RPMI8226 (cell line): ENCODE data around the gene VMP1.
"Not testable (repeated sequence)": the region's sequence is repeated elsewhere in the genome, so short reads cannot be mapped to it uniquely, and the experiment has no call there.

ENCODE experiments used
- DNase-seq: peaks from one replicate; pipeline ENCODE4 v3.0.0-alpha.2; 2015

VMP1 gene

DNA sequence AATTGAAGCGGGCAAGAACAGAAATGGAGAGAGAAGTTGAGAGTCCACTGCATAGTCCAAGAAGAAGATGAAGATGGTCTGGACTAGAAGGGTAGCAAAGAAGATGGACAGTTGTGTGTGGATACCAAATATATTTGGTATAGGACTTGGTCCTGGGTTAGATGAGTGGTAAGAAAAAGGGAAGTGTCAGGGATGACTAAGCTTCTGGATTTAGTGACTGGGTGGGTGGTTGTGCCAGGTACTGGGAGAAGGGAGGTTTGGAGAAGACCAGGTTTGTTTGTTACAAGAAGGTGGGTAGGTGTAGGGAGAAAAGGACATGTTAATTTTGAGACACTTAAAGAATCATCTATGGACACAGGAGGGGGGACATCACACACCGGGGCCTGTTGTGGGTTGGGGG is 5.4 kb downstream of the VMP1 start:
- DNase-seq = no peak

DNA sequence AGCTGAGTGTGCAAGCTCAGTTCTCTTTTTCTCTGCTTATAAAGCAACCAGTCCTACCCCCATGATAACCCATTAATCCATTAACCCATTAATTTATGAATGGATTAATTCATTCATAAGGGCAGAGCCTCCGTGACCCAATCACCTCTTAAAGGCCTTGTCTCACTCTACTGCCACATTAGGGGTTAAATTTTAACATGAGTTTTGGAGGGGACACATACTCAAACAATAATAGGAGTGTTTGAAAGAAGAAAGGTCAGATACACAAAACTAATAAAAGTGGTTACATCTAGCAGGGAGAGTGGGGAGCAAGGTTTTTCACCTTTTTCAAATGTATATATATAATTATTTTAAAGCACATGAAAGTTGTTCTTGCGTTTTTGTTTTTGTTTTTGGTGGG is 6.8 kb downstream of the VMP1 start:
- no peak for DNase-seq

DNA sequence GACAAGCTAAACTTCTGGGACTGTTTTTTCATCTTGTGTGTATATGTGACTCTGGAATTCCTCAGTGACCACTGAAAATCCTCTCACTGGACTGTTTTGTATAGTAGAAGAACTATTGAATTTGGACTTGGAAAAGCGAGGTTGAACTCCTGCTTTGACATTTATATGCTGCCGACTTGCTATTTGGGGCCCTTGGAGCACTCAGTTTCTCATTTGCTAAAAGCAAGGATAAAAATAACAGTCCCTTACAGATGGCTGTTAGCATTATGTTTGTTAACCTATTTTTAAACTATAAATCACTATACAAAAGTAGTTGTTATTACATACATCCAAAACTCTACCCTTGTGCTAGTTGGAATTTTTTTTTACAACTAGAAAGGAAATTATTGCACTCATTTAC is 9.0 kb downstream of the VMP1 start:
- no peak for DNase-seq

DNA sequence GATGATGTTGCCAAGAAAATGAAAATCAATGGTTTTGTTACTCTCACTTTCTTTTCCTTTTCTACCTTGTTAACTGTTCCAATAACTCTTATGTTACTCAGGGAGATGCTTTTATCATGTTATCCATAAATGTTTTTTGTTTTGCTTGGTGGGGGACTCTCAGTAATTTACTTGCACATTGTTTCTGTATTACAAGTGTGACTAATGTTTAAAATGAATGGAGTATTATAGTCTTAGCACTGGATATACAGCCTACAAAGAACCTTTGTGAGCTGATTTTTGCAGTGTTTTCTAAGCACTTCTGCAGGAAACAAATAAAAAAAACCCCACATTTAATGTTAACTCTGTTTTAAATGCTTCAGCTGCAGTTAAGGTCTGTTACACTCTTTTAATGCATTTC is 12.1 kb downstream of the VMP1 start:
- no peak for DNase-seq

DNA sequence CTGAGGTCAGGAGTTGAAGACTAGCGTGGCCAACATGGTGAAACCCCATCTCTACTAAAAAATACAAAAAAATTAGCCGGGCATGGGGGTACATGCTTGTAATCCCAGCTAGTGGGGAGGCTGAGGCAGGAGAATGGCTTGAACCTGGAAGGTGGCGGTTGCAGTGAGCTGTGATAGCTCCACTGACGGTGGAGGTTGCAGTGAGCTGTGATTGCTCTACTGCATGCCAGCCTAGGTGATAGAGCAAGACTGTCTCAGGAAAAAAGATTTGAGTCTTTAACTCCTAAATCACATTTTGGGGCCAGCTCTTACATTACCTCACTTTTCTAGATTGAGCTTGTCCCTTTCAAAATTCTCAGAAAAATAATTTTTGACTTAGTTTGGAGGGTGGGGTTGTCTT is 15.2 kb downstream of the VMP1 start:
- no peak for DNase-seq

DNA sequence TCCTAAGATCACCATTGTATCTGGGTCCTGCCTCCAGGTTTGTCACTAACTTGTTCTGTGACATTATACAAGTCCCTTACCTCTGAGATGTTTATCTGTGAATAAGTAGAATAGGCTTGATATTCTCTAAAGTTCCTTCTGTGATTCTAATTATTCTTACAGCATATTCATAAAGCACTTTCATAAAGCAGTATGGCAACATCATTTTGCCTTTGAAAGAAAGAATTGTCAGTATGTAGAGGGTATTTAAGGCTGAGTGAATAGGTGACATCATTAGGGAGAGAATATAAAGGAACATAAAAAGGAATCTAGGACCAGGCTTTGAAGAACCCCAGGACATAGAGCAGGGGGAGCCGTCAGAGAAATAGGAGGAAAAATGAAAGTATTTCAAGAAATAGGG is 15.6 kb downstream of the VMP1 start:
- DNase-seq = no peak

DNA sequence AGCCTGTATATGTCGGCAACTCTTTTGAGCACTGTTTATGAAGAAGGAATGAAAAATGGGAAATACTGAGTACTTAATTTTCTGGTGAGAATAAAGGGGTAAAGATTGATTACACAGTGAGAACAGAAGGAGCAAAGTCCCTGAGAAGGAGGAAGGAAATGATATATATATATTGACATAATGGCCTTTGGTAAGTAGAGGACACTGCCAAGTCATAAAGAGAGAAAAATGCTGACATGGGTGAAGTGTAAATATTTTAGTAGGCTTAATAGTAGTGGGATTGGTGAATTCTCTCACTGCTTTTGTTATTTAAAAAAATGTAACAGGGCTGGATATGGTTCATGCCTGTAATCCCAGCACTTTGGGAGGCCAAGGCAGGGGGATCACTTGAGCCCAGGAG is 16.2 kb downstream of the VMP1 start:
- DNase-seq = no peak

DNA sequence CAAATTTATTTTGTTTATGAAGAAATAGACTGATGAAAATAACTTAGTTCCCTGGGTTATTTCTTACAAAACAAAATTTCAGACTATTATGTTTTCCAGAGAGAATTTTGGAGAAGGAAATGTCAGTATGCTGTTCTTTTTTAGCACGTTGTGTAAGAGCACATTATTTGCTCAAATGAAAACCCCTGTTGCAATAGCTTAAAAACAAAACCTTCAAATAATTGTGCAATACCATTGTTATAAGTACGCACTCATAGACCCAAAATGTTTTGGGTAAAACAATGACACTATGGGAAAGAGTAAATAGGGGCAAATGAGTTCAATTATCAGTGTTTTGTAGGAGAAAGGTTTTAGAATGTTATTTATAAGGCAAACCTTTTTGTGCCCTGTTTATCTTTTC is 18.2 kb downstream of the VMP1 start:
- DNase-seq = no peak

DNA sequence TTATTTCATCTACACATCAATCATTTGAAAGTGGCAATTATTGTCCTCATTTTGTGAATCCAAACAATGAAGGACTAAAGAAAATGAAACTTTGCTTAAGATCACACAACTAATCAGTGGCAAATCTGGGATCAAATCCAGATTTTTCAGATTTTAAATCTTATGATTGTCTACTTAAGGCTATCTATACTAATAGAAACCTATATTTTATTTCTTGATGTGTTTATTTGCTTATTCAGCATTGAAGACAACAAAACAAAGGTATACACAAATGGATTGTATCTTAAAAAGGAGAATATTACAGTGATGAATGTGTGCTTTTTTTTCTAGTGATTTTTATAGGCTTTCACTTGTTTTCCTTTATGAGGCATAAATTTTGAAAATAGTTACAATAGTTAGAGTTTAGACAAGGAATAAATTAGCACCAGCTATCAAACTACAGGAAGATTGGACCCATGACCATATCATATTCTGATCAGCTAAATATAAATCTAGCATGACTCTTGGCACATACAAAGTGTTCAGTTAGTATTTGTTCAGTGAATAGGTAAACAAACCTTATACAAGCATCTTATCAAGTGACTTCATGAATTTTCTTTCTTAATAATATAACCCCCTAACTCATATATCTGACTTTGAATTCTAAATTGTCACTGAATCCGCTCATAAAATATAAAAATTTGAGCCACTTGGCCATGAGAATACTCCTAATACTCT is 20.5 kb downstream of the VMP1 start:
- DNase-seq = no peak

DNA sequence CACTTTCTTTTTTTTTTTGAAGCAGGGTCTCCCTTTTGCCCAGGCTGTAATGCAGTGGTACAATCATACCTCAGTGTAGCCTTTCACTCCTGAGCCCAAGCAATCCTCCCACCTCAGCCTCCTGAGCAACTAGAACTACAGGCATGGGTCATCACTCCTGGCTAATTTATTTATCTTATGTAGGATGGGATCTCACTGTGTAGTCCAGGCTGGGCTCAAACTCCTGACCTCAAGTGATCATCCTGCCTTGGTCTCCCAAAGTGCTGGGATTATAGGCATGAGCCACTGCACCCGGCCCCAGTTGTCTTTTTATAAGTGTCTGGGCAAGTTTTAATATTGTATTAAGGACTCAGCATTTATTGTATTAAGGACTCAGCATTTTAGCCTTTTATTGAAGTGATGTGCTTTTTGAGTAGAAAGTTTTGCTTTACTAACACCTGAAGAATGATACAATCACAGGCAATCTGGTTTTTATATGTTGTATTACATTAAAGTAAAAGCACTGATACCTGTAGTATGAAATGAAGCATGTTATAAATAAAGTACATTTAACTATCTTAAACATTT is 22.9 kb downstream of the VMP1 start:
- DNase-seq = no peak

DNA sequence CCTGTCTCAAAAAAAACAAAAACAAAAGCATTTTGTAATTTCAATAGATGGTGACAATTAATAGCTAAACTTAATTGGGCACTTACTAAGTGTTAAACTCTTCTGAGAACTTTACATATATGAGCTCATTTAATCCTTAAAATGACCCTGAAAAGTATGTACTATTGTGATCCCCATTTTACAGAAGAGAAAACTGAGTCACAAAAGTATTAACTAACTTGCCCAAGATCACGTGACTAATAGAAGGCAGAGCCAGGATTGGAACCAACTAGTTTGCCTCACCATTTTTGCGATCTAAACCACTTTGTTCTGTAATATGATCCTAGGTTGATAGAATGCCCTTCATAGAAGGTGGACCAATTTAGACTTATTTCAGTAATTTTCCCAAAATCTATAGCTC is 26.2 kb downstream of the VMP1 start:
- DNase-seq = no peak

DNA sequence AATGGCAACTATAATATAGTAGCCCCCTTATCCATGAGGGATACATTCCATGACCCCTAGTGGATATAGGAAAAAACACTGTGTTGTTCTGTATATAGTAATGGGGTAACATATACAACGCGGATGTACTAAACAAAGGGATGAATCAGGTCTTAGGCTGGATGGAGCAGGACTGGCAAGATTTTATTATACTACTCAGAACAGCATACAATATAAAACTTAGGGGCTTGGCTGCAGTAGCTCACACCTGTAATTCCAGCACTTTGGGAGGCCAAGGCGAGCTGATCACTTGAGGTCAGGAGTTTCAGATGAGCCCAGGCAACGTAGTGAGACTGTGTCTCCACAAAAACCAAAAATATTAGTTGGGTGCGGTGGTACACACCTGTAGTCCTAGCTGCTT is 26.8 kb downstream of the VMP1 start:
- DNase-seq = no peak

DNA sequence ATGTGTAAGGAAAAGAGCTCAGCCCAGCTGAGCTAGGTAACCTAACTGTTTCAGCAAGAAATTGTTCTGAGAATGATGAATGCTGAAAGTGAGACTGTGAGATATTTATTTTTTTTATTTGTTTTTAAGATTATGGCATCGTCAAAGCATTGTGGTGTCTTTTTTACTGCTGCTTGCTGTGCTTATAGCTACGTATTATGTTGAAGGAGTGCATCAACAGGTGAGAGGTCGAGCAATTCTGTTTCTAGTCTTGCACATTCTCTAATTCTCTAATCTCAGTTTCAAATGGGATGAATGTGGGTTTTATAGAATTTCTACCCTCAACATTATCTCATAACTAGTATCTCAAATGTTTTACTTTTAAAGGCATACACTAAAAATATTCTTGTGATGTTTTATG is 29.9 kb downstream of the VMP1 start:
- DNase-seq = no peak

DNA sequence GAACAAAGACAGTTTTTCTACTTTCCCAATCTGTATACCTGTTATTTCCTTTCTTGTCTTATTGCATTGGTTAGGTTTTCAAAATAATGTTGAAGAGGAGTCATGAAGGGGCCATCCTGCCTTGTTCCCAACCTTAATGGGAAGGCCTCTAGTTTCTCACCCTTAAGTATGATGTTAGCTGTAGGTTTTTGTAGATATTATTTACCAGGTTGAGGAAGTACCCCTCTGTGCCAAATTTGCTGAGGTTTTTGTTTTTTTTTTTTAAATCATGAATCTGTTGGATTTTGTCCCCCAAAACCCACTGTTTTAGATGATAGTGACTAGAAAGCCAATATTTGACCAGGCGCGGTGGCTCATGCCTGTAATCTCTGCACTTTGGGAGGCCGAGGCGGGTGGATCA is 36.4 kb downstream of the VMP1 start:
- no peak for DNase-seq

DNA sequence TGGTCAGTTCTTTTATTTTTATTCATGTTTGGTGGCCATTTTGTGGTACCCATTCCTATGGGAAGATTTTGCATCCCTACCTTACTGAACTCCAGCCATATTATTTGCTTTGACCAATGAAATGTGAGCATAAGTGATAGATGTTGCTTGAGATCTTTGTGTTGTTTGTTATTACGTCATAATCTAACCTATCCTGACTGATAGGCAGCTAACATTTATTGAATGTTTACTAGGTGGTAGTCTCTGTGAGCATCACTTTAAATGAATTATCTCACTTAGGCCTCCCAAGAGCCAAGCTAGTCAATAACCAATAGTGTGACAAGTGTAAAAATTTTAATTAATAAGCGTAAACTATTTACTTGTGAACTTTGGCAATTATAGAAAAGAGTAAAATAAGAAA is 37.6 kb downstream of the VMP1 start:
- no peak for DNase-seq

DNA sequence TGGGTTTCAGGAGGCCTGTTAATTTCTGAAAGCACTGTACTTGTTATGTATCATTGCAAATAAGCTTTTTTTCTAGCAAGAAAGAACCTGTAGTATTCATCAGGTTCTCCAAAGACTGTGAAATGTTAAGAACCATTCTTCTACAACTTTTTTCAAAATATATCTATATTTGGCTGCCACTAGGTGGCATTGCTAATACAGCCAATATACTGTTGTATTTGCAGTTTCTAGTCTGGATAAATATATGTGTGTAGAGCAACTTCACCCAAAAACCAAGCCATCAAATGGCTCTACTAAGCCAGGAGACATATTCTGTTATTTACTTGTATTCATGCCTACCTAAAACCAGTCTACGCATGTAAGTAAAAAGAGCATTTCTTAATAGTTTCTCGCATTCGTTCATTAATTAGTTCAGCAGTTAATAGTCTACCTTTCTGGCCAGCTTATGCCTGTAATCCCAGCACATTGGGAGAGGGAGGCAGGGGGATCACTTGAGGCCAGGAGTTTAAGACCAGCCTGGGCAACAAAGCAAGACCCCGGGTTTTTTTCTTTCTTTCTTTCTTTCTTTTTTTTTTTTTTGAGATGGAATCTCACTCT is 39.5 kb downstream of the VMP1 start:
- peak; percentile 30 for DNase-seq

DNA sequence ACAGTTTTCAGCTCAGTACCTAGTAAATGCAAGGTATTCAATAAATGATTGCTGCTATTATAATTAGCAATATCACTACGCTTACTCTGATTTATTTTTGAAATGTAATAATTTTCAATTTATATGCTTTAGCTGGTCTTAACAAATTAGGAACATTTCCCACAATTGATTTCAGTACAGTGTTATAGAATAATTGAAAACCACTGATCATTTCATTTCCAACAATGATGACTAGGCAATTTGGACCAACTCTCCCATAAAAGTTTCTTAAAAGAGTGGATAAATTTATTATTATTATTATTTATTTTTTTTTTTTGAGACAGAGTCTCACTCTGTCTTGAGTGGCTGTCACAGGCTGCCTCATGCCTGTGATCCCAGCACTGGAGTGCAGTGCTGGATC is 41.1 kb downstream of the VMP1 start:
- DNase-seq = no peak

DNA sequence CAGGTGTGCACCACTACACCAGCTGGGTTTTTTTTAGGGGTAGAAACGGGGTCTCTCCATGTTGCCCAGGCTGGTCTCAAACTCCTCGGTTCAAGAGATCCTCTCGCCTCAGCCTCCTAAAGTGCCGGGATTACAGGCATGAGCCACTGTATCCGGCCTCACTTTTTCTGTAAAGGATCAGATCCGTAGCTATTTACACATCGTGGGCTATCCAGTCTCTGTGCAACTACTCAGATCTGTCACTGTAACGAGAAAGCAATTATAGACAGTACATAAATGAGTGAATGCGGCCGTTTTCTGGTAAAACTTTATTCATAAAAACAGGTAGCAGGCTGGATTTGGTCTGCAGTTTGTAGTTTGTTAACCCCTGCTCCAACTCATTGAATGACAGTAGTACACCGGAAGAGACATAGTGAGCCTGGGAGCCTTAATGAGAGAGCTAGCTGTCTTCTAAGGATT is 44.5 kb downstream of the VMP1 start:
- DNase-seq = no peak

DNA sequence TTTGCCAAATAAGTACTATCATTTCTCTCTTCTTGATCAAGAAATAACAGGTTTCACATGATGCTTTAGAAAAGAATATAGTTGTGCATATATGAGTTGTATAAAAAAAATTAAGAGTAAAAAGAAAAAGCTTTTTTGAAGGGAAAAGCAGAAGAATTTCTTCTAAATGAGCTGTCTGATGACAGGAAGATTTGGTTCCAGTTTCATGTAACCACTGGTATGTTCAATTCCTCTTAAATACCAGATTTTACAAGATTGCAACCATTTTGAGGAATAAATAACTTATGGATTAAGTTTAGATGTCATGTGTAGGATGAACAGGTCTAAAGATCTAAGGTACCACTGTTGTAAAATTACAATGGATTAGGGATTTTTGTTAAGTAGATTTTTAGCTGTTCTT is 45.0 kb downstream of the VMP1 start:
- DNase-seq = no peak

DNA sequence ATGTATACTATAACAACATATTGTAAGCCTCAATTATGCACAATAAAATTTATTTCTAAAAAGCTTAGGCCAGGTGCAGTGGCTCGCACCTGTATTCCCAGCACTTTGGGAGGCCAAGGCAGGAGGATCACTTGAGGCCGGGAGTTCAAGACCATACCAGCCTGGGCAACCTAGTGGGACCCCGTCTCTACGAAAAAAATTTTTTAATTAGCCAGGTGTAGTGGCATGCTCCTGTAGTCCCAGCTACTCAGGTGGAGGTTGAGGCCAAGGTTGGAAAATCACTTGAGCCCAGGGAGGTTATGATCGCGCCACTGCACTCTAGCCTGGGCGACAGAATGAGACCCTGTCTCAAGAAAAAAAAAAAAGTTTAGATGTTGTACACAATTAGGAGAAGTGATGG is 45.5 kb downstream of the VMP1 start:
- no peak for DNase-seq

DNA sequence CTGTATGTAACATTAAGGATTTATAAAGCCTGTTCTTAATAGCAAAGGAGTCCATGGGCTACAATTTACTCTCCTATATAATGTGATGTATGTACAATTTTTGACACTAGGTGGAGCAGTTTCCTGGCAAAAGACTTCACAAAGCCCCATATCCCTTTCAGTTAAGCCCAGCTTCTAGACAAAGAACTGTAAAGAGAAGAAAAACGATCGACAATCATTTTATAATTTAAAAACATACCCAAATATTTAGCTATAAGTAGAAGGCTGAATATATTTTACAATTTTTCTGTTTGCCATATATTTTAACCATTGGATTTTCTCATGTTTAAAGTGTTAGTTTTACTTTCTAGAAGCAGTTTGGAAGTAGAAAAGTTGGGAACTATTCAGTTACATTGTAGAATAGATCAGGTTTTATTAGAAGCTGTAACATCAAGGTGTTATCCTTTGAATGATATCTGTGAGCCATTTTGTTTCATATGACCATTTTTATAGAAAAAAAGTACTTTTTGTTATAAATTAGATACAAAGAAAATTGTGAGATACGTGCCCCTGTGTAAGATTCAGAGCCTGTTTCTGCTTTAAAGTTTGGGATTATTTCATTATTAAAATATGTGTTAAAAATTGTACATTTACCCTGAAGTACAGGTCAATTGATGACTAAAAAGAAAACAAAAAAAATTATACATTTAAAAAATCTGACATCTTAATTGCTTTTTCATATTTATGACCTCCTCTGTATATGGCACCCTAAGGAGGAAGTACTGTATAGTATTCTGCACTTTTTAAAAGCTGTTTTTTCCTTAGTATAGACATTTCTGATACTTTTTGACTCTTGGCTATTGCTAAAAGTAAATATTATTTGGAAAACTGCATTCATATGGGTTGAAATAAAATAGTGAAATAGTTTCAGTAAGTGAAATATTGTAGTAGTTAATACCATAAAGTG is 46.3 kb downstream of the VMP1 start:
- DNase-seq = peak; percentile 69

DNA sequence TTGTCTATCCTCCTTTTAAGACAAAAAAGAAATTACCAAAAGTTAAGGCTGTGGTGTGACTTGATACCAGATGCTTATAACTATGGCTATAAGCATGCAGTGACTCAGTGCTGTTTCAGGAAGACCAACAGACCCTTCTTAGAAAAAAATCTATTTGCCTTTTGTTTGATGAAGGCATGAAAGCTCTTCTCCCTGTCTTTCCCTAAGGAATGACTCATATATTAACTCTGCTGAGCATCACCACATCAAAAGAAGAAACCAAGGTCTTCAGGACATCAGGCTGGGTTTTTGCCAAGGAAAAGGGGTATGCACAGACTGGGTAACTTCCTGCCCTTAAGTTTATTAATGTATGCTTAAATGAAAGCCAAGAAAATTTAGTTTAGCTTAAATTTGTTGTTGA is 47.1 kb downstream of the VMP1 start:
- no peak for DNase-seq

DNA sequence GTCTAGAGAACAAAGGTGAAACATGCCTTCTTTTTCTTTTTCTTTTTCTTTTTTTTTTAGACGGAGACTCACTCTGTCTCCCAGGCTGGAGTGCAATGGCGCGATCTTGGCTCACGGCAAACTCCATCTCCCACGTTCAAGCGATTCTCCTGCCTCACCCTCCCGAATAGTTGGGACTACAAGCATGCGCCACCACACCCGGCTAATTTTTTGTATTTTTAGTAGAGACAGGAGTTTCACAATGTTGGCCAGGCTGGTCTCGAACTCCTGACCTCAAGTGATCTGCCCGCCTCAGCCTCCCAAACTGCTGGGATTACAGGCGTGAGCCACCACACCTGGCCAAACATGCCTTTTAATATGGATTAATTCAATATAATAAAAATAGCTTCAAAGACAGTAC is 47.6 kb downstream of the VMP1 start:
- DNase-seq = not testable (repeated sequence)
